Measurements from ENCODE around the gene MRAP.
A peak's percentile ranks its signal among the peaks of the same experiment; 100 is the strongest.

- TF ChIP-seq CTCF (IDR thresholded peaks at IDR 0.05) (peak; percentile 57 to 92 (median 84)), POLR2A (IDR thresholded peaks at IDR 0.05) (no peak)
Observed at GRCh38 chr21:32257962-32258785, 40.5 kb upstream of the MRAP start.

Measured in adrenal gland (tissue), 5 donors.